ENCODE measurements around the gene NFYA.

- TF ChIP-seq POLR2AphosphoS5 (IDR thresholded peaks at IDR 0.05; ENCODE audit: low read depth, low read length), result no peak
- TF ChIP-seq, protein P1, sequence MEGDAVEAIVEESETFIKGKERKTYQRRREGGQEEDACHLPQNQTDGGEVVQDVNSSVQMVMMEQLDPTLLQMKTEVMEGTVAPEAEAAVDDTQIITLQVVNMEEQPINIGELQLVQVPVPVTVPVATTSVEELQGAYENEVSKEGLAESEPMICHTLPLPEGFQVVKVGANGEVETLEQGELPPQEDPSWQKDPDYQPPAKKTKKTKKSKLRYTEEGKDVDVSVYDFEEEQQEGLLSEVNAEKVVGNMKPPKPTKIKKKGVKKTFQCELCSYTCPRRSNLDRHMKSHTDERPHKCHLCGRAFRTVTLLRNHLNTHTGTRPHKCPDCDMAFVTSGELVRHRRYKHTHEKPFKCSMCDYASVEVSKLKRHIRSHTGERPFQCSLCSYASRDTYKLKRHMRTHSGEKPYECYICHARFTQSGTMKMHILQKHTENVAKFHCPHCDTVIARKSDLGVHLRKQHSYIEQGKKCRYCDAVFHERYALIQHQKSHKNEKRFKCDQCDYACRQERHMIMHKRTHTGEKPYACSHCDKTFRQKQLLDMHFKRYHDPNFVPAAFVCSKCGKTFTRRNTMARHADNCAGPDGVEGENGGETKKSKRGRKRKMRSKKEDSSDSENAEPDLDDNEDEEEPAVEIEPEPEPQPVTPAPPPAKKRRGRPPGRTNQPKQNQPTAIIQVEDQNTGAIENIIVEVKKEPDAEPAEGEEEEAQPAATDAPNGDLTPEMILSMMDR (IDR thresholded peaks at IDR 0.05 in 2 of 3, conservative IDR thresholded peaks at IDR 0.05 in 1 of 3; ENCODE audit: borderline replicate concordance in 1 of 3, insufficient read depth in 1 of 3, low read depth in 2 of 3, low read length in 2 of 3), result no peak
- no peak for TF ChIP-seq RAD21 (IDR thresholded peaks at IDR 0.05; ENCODE audit: low read depth)
- TF ChIP-seq ZNF274 (IDR thresholded peaks at IDR 0.05; ENCODE audit: low read depth, low read length), result no peak
- TF ChIP-seq, protein P2, sequence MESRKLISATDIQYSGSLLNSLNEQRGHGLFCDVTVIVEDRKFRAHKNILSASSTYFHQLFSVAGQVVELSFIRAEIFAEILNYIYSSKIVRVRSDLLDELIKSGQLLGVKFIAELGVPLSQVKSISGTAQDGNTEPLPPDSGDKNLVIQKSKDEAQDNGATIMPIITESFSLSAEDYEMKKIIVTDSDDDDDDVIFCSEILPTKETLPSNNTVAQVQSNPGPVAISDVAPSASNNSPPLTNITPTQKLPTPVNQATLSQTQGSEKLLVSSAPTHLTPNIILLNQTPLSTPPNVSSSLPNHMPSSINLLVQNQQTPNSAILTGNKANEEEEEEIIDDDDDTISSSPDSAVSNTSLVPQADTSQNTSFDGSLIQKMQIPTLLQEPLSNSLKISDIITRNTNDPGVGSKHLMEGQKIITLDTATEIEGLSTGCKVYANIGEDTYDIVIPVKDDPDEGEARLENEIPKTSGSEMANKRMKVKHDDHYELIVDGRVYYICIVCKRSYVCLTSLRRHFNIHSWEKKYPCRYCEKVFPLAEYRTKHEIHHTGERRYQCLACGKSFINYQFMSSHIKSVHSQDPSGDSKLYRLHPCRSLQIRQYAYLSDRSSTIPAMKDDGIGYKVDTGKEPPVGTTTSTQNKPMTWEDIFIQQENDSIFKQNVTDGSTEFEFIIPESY (IDR thresholded peaks at IDR 0.05; ENCODE audit: extremely low read depth, insufficient replicate concordance, low read length), result no peak
Observed at GRCh38 chr6:41077536-41077935, 4.8 kb downstream of the NFYA start.

Data from HCT116 (cell line).